HG02840 (cell line): ENCODE results near the gene TMEM217.

Experiments
- ATAC-seq: cut with Tn5 transposase; IDR thresholded peaks from one replicate; pipeline ENCODE4 v1.9.1; 2021; ENCODE audit warnings: mild to moderate bottlenecking, moderate library complexity, moderate number of reproducible peaks; ENCODE audit not compliant: unreplicated experiment, low FRiP score

Gene TMEM217

GRCh38 chr6:37244430-37245310 is 13.3 kb downstream of the TMEM217 start:
- no peak for ATAC-seq

- ATAC-seq: no peak
Measured at GRCh38 chr6:37243816-37244370, 14.1 kb downstream of the TMEM217 start.

DNA sequence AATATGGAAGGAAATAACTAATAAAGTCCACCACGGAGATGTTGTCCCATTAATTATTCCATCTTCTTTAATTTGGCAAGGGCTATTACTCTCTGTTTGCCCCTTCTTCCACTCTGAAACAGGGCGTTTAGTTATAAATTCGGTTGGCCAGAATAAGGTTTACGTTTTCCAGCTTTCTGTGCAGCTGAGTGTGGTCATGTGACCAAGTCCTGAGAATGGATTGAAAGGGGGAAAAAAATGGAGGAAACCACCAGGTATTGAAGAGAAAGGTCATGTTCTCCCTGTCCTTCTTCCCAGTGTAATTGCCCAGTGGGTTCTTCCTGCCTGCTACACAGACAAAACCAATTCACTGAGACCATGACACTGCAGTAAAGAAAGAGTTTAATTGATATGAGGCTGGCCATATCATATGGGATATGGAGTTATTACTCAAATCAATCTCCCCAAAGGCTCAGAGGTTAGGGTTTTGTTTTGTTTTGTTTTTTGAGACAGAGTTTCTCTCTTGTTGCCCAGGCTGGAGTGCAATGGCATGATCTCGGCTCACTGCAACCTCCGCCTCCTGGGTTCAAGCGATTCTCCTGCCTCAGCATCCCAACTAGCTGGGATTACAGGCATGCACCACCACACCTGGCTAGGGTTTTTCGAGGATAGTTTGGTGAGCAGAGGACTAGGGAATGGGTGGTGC is 14.7 kb downstream of the TMEM217 start:
- ATAC-seq: no peak

DNA sequence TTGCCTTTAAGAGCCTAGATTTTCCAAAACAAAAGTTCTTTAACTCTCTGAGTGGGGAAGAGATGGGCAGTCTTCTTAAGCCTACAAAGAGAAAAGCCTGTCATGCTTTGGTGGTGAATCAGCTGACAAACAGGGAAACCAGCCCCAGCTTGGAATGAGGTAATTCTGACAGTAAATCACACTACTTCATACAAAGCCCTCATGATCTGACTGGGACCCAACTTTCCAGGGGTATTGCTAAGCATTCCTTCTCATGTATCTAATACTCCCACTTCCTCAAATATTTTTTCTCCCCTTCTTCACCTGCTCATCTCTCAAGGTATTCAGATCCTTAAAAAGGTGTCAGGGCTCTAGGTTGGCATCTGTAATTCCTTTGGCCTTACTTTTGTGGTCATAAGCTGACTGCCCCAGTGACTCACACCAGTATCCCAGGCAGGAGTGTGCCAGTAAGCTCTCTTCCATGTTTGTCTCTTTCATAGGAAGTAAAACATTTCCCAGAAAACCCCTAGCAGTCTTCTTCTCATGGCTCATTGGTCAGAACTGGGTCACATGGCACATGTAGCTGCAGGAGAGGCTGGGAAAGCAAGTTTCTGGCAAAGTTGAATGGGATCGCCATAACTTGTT is 15.4 kb downstream of the TMEM217 start:
- no peak for ATAC-seq

GRCh38 chr6:37241775-37242428 is 16.0 kb downstream of the TMEM217 start:
- no peak for ATAC-seq

DNA sequence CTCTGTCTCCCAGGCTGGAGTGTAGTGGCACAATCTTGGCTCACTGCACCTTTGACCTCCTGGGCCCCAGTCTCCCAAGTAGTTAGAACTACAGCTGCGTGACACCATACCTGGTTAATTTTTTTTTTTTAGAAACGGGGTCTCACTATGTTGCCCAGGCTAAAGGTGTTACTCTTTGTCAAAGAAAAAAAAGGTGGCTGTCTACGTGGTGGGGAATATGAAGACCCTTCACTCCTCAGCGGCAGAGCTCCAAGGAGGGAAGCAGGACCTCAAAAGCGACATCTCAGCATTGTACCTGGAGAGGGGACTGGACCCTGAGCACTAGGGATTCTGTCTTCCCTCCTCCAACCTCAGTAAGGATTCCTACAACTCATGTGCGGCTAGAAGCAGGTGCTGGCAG is 16.8 kb downstream of the TMEM217 start:
- ATAC-seq: no peak

- ATAC-seq: no peak
Measured at GRCh38 chr6:37239950-37240713, 17.8 kb downstream of the TMEM217 start.

GRCh38 chr6:37239526-37239925 is 18.4 kb downstream of the TMEM217 start:
- no peak for ATAC-seq

- no peak for ATAC-seq
Measured at GRCh38 chr6:37238381-37238780, 19.6 kb downstream of the TMEM217 start.

GRCh38 chr6:37237789-37238188 is 20.2 kb downstream of the TMEM217 start:
- ATAC-seq: no peak

- ATAC-seq: no peak
Measured at GRCh38 chr6:37236921-37237320, 21.0 kb downstream of the TMEM217 start.

- ATAC-seq: no peak
Measured at GRCh38 chr6:37233541-37233940, 24.4 kb downstream of the TMEM217 start.

- ATAC-seq: no peak
Measured at GRCh38 chr6:37232430-37233017, 25.4 kb downstream of the TMEM217 start.

- no peak for ATAC-seq
Measured at GRCh38 chr6:37230104-37230503, 27.8 kb downstream of the TMEM217 start.

GRCh38 chr6:37225350-37226169 is 32.4 kb downstream of the TMEM217 start:
- no peak for ATAC-seq

- no peak for ATAC-seq
Measured at GRCh38 chr6:37222992-37223391, 35.0 kb downstream of the TMEM217 start.

- peak; percentile 87 for ATAC-seq
Measured at GRCh38 chr6:37222125-37222967, 35.6 kb downstream of the TMEM217 start.
